Kidney epithelial cell (primary cell): Measurements from ENCODE around the gene CCZ1. TPM values are rescaled to one million over a fixed set of nuclear protein-coding genes. Genes with fewer than 3 reads are reported as not detected.
"Not testable (repeated sequence)": the region's sequence is repeated elsewhere in the genome, so short reads cannot be mapped to it uniquely, and the experiment has no call there.

Source experiments
- DNase-seq: peaks from one replicate; pipeline ENCODE4 v3.0.0-alpha.2; 2010; ENCODE audit warnings: low read depth
- H3K27me3 ChIP-seq: 2 replicates; pipeline ENCODE4 v1.6.0; 2011; ENCODE audit warnings: low read length; ENCODE audit not compliant: control insufficient read depth, insufficient read depth
- H3K36me3 ChIP-seq: 2 replicates; pipeline ENCODE4 v1.5.1; 2011; ENCODE audit warnings: low read length; ENCODE audit not compliant: control insufficient read depth, insufficient read depth
- H3K4me3 ChIP-seq: 2 replicates; pipeline ENCODE4 v1.5.1; 2011; ENCODE audit warnings: low read depth, mild to moderate bottlenecking, control low read depth, low read length
- total RNA-seq: library from RNA; depleted of rRNA; stranded (reverse); fragments of >200 nt; gene quantifications from 2 replicates; pipeline ENCODE4 v1.2.3, GENCODE V29; 2015
- TF ChIP-seq, protein P1 (sequence below): IDR thresholded peaks from 2 replicates; pipeline ENCODE4 v1.5.1; 2011; ENCODE audit warnings: mild to moderate bottlenecking, moderate library complexity, low read length, control low read depth, inconsistent platforms; ENCODE audit not compliant: insufficient read depth, poor library complexity, severe bottlenecking

Gene CCZ1
- total RNA-seq, 1 donor from 2014 or later: 91.1 TPM

DNA sequence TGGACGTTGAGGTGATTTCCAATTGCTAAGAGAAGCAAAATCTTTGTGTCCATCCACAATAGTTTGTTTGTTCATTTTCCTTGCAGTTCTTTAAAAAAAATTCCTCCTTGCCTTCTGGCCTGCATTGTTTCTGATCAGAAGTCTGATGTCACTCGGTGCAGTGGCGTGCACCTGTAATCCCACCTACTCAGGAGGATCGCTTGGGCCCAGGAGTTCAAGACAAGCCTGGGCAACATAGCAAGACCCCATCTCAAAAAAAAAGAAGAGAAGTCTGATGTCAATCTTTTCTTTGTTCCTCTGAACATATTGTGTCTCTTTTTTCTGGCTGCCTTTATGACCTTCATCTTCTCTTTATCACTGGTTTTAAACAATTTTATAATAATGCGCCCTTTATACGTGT is 31.5 kb upstream of the CCZ1 start:
- Histone ChIP-seq H3K4me3 (no peak overlapping the region), H3K36me3 (no peaks in the 10 kb centered on the region), H3K27me3 (no peaks in the 10 kb centered on the region)
- TF ChIP-seq, protein P1, sequence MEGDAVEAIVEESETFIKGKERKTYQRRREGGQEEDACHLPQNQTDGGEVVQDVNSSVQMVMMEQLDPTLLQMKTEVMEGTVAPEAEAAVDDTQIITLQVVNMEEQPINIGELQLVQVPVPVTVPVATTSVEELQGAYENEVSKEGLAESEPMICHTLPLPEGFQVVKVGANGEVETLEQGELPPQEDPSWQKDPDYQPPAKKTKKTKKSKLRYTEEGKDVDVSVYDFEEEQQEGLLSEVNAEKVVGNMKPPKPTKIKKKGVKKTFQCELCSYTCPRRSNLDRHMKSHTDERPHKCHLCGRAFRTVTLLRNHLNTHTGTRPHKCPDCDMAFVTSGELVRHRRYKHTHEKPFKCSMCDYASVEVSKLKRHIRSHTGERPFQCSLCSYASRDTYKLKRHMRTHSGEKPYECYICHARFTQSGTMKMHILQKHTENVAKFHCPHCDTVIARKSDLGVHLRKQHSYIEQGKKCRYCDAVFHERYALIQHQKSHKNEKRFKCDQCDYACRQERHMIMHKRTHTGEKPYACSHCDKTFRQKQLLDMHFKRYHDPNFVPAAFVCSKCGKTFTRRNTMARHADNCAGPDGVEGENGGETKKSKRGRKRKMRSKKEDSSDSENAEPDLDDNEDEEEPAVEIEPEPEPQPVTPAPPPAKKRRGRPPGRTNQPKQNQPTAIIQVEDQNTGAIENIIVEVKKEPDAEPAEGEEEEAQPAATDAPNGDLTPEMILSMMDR: no peak
- DNase-seq: no peak

DNA sequence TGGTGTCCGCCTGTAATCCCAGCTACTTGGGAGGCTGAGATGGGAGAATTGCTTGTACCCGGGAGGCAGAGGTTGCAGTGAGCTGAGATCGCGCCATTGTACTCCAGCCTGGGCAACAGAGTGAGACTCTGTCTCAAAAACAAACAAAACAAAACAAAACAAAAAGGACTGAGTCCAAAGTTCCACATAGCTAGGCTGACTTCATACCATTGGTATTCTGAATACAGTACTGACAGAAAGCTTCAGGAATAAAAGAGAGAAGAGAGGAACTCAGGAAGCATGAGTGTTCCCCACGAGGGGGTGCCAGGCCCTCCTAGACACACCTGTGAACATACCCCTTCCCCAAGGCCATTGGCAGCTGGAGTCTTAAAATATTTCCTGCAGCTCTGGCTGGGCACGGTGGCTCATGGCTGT is 29.6 kb upstream of the CCZ1 start:
- DNase-seq, H3K36me3 ChIP-seq, H3K4me3 ChIP-seq, H3K27me3 ChIP-seq: not testable (repeated sequence)

DNA sequence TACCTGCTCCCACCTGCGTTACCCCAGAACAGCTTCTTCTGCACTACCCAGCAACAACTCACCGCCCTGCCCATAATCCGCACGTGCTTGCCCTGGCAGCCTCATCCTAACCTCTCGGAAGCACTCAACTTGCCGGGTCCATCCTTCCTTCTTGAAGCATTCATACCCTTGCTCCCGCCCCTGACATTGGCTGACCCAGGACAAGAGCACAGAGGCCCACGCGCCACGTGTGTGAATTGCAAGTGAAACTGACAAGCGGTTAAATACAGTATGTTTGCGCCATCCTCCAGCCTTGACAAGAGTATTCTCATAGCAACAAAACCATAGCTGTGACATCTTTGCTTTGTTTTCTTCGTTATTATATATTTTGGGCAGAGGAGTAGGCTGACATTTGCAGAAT is 28.8 kb upstream of the CCZ1 start:
- Histone ChIP-seq H3K4me3 (no peak overlapping the region), H3K27me3 (no peaks in the 10 kb centered on the region), H3K36me3 (no peaks in the 10 kb centered on the region)
- DNase-seq: no peak
- TF ChIP-seq, protein P1: no peak

DNA sequence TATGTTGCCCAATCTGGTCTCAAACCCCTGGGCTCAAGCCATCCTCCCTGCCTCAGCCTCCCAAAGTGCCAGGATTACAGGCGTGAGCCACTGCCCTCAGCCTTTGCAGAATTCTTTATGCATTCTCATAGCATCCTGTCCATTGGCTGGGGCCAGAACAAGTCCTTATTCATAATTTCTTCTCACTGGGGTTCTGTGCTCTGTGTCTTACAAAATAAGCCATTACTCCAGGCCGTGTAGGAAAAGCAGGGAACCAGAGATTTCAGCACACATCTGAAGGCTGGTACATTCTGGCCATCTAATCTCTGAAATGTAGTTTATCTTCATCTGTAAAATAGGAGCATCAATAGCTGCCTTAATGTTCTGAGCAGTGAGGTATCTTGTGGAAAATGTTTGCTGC is 28.2 kb upstream of the CCZ1 start:
- H3K36me3 ChIP-seq: no peaks in the 10 kb centered on the region
- DNase-seq: no peak
- H3K27me3 ChIP-seq: no peaks in the 10 kb centered on the region

DNA sequence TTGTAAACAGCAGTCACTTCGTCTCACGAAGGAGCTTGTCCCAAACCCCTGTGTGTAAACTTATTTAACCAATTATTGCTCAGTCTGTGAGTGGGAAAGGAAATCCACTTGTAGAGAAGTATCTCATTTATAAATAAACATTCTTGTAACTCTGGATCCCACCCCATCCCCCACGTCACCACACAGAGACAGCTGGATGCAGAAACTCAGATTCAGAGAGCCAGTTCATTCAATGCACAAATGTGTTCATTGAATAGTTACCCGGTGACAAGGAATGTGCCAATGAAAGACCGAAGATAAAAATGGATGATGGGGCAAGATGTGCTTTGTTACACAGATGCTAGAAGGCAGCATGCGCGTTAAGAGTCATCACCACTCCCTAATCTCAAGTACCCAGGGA is 26.2 kb upstream of the CCZ1 start:
- DNase-seq: no peak

More for the DNA sequence above, 28.2 kb upstream of the CCZ1 start:
- H3K4me3 ChIP-seq: no peak overlapping the region
- TF ChIP-seq, protein P1: no peak

DNA sequence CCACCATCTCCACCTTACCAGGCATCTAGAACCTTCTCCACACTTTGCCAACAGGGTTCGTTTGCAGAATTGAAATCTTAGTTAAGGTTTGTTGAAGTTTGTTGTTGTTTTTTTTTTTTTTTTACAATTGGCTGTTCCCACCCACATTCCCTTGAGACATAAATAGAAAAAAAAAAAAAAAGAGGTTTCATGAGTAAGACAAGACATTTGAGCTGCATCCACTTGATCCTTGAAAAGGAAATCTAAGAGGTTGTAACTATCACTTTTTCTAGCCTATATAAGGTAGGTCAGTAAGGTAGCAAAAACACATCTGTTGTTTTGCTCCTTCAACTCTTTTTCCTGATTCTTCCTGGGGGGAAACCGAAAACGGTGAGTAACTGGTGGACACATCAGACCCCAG is 18.9 kb upstream of the CCZ1 start:
- H3K27me3 ChIP-seq, H3K36me3 ChIP-seq, DNase-seq, H3K4me3 ChIP-seq: not testable (repeated sequence)

More for the DNA sequence above, 26.2 kb upstream of the CCZ1 start:
- H3K4me3 ChIP-seq: no peak overlapping the region
- TF ChIP-seq, protein P1: no peak
- no peaks in the 10 kb centered on the region for H3K27me3 ChIP-seq
- no peaks in the 10 kb centered on the region for H3K36me3 ChIP-seq

DNA sequence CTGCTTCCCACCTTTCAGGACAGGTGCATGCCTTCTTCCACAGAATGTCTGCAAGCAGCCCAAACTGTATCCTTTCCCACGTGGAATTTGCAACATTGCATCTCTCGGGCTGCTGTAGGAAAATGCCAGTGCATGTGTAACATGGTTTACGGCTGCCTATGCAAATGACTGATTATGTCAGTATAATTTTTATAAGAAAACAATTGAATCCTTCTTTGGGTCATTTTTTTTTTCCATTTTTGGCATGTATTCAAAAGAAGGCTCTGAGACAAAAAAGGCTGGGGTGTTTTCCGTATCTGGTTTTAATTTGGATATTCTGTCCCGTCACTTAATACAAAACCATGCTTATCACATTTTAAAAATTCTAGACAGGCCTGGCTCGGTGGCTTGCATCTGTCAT is 18.4 kb upstream of the CCZ1 start:
- H3K36me3 ChIP-seq, DNase-seq, H3K4me3 ChIP-seq, H3K27me3 ChIP-seq: not testable (repeated sequence)

DNA sequence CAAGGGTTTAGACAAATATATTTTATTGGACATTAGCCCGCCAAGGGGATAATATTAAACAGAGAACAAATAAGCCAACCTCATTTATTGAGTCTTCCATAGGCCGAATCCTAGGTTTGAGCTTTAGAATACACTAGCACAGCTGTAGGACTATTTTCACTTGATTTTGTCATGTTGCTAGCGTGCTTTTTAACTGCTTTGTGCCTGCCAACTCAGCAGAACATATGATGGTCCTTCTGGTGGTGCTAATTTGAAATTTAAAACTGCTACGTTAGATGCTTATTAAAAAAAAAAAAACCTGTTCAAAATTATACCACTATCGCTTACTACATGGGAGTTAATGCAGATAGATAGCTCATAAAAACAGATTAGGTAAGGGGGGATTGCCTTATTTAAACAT is 14.1 kb upstream of the CCZ1 start:
- not testable (repeated sequence) for H3K36me3 ChIP-seq, DNase-seq, H3K4me3 ChIP-seq

DNA sequence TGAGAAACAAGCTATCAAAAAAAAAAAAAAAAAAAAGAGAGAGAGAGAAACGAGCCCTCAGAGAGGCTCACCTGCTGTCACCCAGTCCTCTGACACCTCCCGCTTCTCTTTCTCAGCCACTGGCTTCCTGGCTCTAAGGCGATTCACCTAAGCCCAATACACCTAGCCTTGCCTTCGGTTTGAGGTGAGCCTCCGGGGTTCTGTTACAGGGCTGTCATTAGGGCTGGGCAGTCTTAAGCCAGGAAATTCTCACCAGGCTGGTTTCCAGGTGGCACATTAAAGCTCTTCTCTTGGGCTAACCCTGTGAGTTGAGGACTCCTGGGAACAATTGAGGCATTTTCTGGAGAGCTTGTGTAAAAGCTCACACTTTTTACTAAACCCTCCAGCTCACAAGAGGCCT is 10.5 kb upstream of the CCZ1 start:
- not testable (repeated sequence) for DNase-seq, H3K36me3 ChIP-seq, H3K4me3 ChIP-seq, H3K27me3 ChIP-seq

More for the DNA sequence above, 14.1 kb upstream of the CCZ1 start:
- not testable (repeated sequence) for H3K27me3 ChIP-seq

DNA sequence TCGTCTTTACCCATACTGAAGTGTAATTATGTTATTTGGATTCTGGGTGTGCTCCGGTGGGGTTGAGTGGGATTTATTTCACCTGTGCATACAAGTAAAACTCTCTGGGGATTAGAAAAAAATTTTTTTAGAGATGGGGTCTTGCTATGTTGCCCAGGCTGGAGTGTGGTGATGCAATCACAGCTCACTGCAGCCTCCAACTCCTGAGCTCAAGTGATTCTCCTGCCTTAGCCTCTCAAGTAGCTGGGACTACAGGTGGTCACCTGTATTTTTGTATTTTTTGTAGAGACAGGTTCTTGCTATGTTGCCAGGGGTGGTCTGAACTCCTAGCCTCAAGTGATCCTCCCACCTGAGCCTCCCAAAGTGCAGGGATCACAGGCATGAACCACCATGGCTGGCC is 8.3 kb upstream of the CCZ1 start:
- DNase-seq, H3K36me3 ChIP-seq, H3K27me3 ChIP-seq, H3K4me3 ChIP-seq: not testable (repeated sequence)
